Skeletal muscle satellite cell (primary cell): Measurements from ENCODE around the gene ERBB4.

Experiments
- H3K27me3 ChIP-seq: 2 replicates; pipeline ENCODE4 v1.7.0; 2013; ENCODE audit warnings: low read length; ENCODE audit not compliant: control insufficient read depth, insufficient read depth
- H3K36me3 ChIP-seq: 2 replicates; pipeline ENCODE4 v1.7.0; 2013; ENCODE audit warnings: mild to moderate bottlenecking, control low read depth, low read length; ENCODE audit not compliant: insufficient read depth
- H3K4me1 ChIP-seq: 2 replicates; pipeline ENCODE4 v1.7.0; 2013; ENCODE audit warnings: low read length; ENCODE audit not compliant: control insufficient read depth, insufficient read depth
- H3K4me2 ChIP-seq: 2 replicates; pipeline ENCODE4 v1.7.0; 2013; ENCODE audit warnings: mild to moderate bottlenecking, low read length
- H3K4me3 ChIP-seq: 2 replicates; pipeline ENCODE4 v1.7.0; 2013; ENCODE audit warnings: low read length
- H3K9ac ChIP-seq: 2 replicates; pipeline ENCODE4 v1.7.0; 2013; ENCODE audit warnings: mild to moderate bottlenecking, low read depth, low read length, moderate library complexity
- H3K9me3 ChIP-seq: replicated peaks from 2 replicates; pipeline ENCODE4 v1.7.0; 2013; ENCODE audit warnings: mild to moderate bottlenecking, control low read depth, low read length

Gene ERBB4

GRCh38 chr2:211387734-211388133, 1150.9 kb downstream of the ERBB4 start:
- Histone ChIP-seq H3K27me3 (no peaks in the 10 kb centered on the region), H3K9me3 (no peaks in the 10 kb centered on the region), H3K4me1 (no peaks in the 10 kb centered on the region), H3K4me3 (no peak overlapping the region), H3K36me3 (no peaks in the 10 kb centered on the region), H3K4me2 (no peak overlapping the region), H3K9ac (no peak overlapping the region)

GRCh38 chr2:211380041-211380440, 1158.6 kb downstream of the ERBB4 start:
- Histone ChIP-seq H3K36me3 (no peaks in the 10 kb centered on the region), H3K4me3 (no peak overlapping the region), H3K27me3 (no peaks in the 10 kb centered on the region), H3K4me1 (no peaks in the 10 kb centered on the region), H3K4me2 (no peak overlapping the region), H3K9me3 (no peaks in the 10 kb centered on the region), H3K9ac (no peak overlapping the region)

GRCh38 chr2:211376410-211376809, 1162.2 kb downstream of the ERBB4 start:
- Histone ChIP-seq H3K4me2 (no peak overlapping the region), H3K4me1 (no peaks in the 10 kb centered on the region), H3K9me3 (no peaks in the 10 kb centered on the region), H3K36me3 (no peaks in the 10 kb centered on the region), H3K27me3 (no peaks in the 10 kb centered on the region), H3K9ac (no peak overlapping the region), H3K4me3 (no peak overlapping the region)

DNA sequence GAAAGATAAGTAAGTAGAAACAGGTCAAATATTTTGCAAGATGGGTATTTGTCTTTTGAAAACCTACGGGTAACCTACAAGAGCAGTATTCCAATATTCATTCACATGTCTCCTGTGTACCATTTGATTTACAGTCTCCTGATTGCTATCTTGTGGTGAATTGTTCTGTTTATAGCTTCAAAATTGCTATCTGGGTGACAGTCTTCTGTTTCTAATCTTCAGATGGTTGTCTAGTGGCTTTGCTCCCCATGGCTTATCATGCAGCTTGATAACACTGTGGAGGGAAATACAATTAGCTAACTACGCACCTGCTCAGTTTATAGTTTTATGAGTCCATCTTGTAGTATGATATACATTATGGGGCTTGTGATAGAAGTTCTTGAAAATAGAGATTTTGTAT, 1165.4 kb downstream of the ERBB4 start:
- H3K27me3 ChIP-seq = no peaks in the 10 kb centered on the region
- H3K9me3 ChIP-seq = no peaks in the 10 kb centered on the region
- H3K36me3 ChIP-seq = no peaks in the 10 kb centered on the region
- H3K9ac ChIP-seq = no peak overlapping the region
- H3K4me3 ChIP-seq = no peak overlapping the region
- no peaks in the 10 kb centered on the region for H3K4me1 ChIP-seq
- H3K4me2 ChIP-seq = no peak overlapping the region

DNA sequence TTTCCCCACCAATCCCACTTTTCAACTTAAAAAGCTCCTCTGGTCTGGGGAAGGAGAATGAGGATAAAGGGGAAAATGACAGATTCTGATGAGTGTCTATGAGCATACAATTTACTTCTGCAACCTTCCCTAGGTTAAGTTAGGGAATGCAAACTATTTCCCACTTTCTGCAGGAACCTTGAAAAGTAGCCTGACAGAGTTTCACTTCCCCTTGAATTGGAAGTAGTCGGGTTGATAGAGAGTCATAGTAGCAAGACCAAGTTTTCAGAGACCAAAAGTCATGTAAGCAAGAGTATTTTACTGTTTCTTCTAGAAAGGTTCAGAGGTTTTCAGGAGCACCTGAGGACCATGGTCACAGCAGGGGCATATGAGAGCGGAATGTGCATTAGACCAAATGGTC, 1167.1 kb downstream of the ERBB4 start:
- no peaks in the 10 kb centered on the region for H3K9me3 ChIP-seq

GRCh38 chr2:211368467-211368866, 1170.1 kb downstream of the ERBB4 start:
- H3K9ac ChIP-seq = no peak overlapping the region
- H3K4me1 ChIP-seq = no peaks in the 10 kb centered on the region
- no peaks in the 10 kb centered on the region for H3K9me3 ChIP-seq
- no peak overlapping the region for H3K4me3 ChIP-seq
- H3K36me3 ChIP-seq = no peaks in the 10 kb centered on the region
- no peaks in the 10 kb centered on the region for H3K27me3 ChIP-seq
- no peak overlapping the region for H3K4me2 ChIP-seq

More for the DNA sequence above, 1167.1 kb downstream of the ERBB4 start:
- Histone ChIP-seq H3K4me3 (no peak overlapping the region), H3K4me1 (no peaks in the 10 kb centered on the region), H3K36me3 (no peaks in the 10 kb centered on the region), H3K9ac (no peak overlapping the region), H3K27me3 (no peaks in the 10 kb centered on the region), H3K4me2 (no peak overlapping the region)

- H3K9me3 ChIP-seq = no peaks in the 10 kb centered on the region
- H3K36me3 ChIP-seq = no peaks in the 10 kb centered on the region
- H3K4me3 ChIP-seq = no peak overlapping the region
- H3K27me3 ChIP-seq = no peaks in the 10 kb centered on the region
- H3K4me2 ChIP-seq = no peak overlapping the region
- no peak overlapping the region for H3K9ac ChIP-seq
- no peaks in the 10 kb centered on the region for H3K4me1 ChIP-seq
Observed at GRCh38 chr2:211367711-211368110, 1170.9 kb downstream of the ERBB4 start.

- Histone ChIP-seq H3K9ac (no peak overlapping the region), H3K4me2 (no peak overlapping the region), H3K4me1 (no peaks in the 10 kb centered on the region), H3K36me3 (no peaks in the 10 kb centered on the region), H3K27me3 (no peaks in the 10 kb centered on the region), H3K4me3 (no peak overlapping the region), H3K9me3 (no peaks in the 10 kb centered on the region)
Observed at GRCh38 chr2:211367293-211367692, 1171.3 kb downstream of the ERBB4 start.

GRCh38 chr2:211364911-211365310, 1173.7 kb downstream of the ERBB4 start:
- Histone ChIP-seq H3K36me3 (no peaks in the 10 kb centered on the region), H3K27me3 (no peaks in the 10 kb centered on the region), H3K4me2 (no peak overlapping the region), H3K4me3 (no peak overlapping the region), H3K4me1 (no peaks in the 10 kb centered on the region), H3K9me3 (no peaks in the 10 kb centered on the region), H3K9ac (no peak overlapping the region)

DNA sequence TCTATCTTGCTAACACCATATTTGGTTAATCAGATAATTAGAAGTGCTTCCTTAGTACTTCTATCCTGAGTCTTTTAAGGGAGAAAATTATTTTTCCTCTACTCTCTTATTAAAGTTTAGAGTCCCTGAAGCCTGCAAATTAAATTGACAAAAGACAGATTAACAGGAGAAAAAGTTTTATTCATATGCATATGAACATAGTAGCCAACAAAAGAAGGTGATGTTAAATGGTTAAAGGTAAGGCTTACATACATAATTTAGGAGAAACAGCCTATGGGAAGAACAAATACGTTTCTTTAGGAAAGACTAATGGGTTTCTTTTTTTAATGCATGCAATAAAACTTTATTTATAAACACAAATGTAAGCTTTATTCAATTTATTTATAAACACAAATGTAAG, 1177.2 kb downstream of the ERBB4 start:
- no peaks in the 10 kb centered on the region for H3K36me3 ChIP-seq
- H3K9ac ChIP-seq = no peak overlapping the region
- no peak overlapping the region for H3K4me2 ChIP-seq
- no peaks in the 10 kb centered on the region for H3K9me3 ChIP-seq
- H3K27me3 ChIP-seq = no peaks in the 10 kb centered on the region
- H3K4me1 ChIP-seq = no peaks in the 10 kb centered on the region
- H3K4me3 ChIP-seq = no peak overlapping the region

GRCh38 chr2:211359347-211359746, 1179.3 kb downstream of the ERBB4 start:
- Histone ChIP-seq H3K36me3 (no peaks in the 10 kb centered on the region), H3K4me2 (no peak overlapping the region), H3K27me3 (no peaks in the 10 kb centered on the region), H3K9ac (no peak overlapping the region), H3K4me3 (no peak overlapping the region), H3K4me1 (no peaks in the 10 kb centered on the region), H3K9me3 (no peaks in the 10 kb centered on the region)

DNA sequence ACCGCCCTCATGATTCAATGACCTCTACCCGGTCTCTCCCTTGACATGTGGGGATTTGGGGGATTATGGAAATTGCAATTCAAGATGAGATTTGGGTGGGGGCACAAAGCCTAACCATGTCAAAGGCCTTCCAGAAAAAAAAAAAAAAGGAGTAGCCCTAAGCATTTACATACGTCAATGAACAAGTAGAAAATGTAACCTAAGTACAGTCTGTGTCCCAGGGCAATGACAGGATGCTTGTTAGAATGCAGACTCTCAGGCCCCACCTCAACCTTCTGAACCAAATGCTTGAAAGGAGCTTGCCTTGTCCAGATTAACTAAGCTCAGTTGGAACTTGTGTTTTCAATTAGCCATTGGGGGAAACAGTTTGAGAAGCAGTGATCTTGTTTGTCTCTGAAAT, 1180.1 kb downstream of the ERBB4 start:
- no peaks in the 10 kb centered on the region for H3K9me3 ChIP-seq
- no peaks in the 10 kb centered on the region for H3K36me3 ChIP-seq
- no peaks in the 10 kb centered on the region for H3K4me1 ChIP-seq
- H3K27me3 ChIP-seq = no peaks in the 10 kb centered on the region
- H3K9ac ChIP-seq = no peak overlapping the region
- no peak overlapping the region for H3K4me2 ChIP-seq
- no peak overlapping the region for H3K4me3 ChIP-seq
